Neural cell (in vitro differentiated cells): ENCODE measurements around the gene BANP. TPM values are rescaled to one million over a fixed set of nuclear protein-coding genes. Genes with fewer than 3 reads are reported as not detected.
"Not testable (repeated sequence)": the region's sequence is repeated elsewhere in the genome, so short reads cannot be mapped to it uniquely, and the experiment has no call there.

Source experiments
- H2AFZ ChIP-seq: fragments of 200-600, 300-800 bp; sonication (generic), shearing (Covaris generic); 2 replicates; pipeline ENCODE4 v1.6.0; 2014; ENCODE audit warnings: low read depth, mild to moderate bottlenecking, antibody characterized with exemption, low read length, moderate library complexity
- H3F3A ChIP-seq: fragments of 200-600 bp; shearing (Covaris generic); 2 replicates; pipeline ENCODE4 v1.6.1; 2016; ENCODE audit warnings: mild to moderate bottlenecking, moderate library complexity, mixed read lengths, antibody characterized with exemption, low read length; ENCODE audit not compliant: insufficient read depth, poor library complexity, severe bottlenecking
- H3K27ac ChIP-seq: fragments of 200-600, 300-800 bp; sonication (generic), shearing (Covaris generic); 2 replicates; pipeline ENCODE4 v1.5.1; 2014; ENCODE audit warnings: mild to moderate bottlenecking, low read length, moderate library complexity
- H3K27me3 ChIP-seq: fragments of 300-800, 200-600 bp; sonication (generic), shearing (Covaris generic); 2 replicates; pipeline ENCODE4 v1.6.0; 2014; ENCODE audit warnings: mild to moderate bottlenecking, low read depth, low read length, moderate library complexity; ENCODE audit not compliant: insufficient read depth
- H3K36me3 ChIP-seq: fragments of 300-800, 200-600 bp; sonication (generic), shearing (Covaris generic); 2 replicates; pipeline ENCODE4 v1.5.1; 2014; ENCODE audit warnings: mild to moderate bottlenecking, antibody characterized with exemption, low read length, moderate library complexity; ENCODE audit not compliant: insufficient read depth
- H3K4me2 ChIP-seq: fragments of 300-800, 200-600 bp; sonication (generic), shearing (Covaris generic); 2 replicates; pipeline ENCODE4 v1.6.0; 2014; ENCODE audit warnings: mild to moderate bottlenecking, low read length
- H3K4me3 ChIP-seq: fragments of 300-800, 200-600 bp; sonication (generic), shearing (Covaris generic); 2 replicates; pipeline ENCODE4 v1.5.1; 2014; ENCODE audit warnings: mild to moderate bottlenecking, low read length, moderate library complexity
- H3K79me2 ChIP-seq: fragments of 200-600 bp; shearing (Covaris generic); replicated peaks from 2 replicates; pipeline ENCODE4 v1.6.0; 2014; ENCODE audit warnings: mild to moderate bottlenecking, low read length, moderate library complexity; ENCODE audit not compliant: insufficient read depth
- H3K9ac ChIP-seq: fragments of 300-800, 200-600 bp; sonication (generic), shearing (Covaris generic); 2 replicates; pipeline ENCODE4 v1.6.1; 2016; ENCODE audit warnings: mild to moderate bottlenecking, low read length, mixed read lengths
- H3K9me2 ChIP-seq: fragments of 200-600 bp; shearing (Covaris generic); 2 replicates; pipeline ENCODE4 v1.6.1; 2016; ENCODE audit warnings: mild to moderate bottlenecking, low read length, mixed read lengths; ENCODE audit not compliant: insufficient read depth
- H3K9me3 ChIP-seq: fragments of 200-600, 300-800 bp; sonication (generic), shearing (Covaris generic); 2 replicates; pipeline ENCODE4 v1.6.1; 2016; ENCODE audit warnings: mild to moderate bottlenecking, mixed run types, low read length, moderate library complexity, mixed read lengths
- H4K20me1 ChIP-seq: fragments of 200-600 bp; shearing (Covaris generic); 2 replicates; pipeline ENCODE4 v1.6.1; 2016; ENCODE audit warnings: mild to moderate bottlenecking, mixed run types; ENCODE audit not compliant: insufficient read depth
- CTCF ChIP-seq: fragments of 450-650 bp; IDR thresholded peaks from 2 replicates; pipeline ENCODE4 v1.5.1; 2014; ENCODE audit warnings: antibody characterized with exemption, mild to moderate bottlenecking, moderate library complexity; ENCODE audit not compliant: poor library complexity, severe bottlenecking
- EP300 ChIP-seq: fragments of 450-650 bp; conservative IDR thresholded peaks from 2 replicates; pipeline ENCODE4 v1.6.1; 2014; ENCODE audit warnings: antibody characterized with exemption, mild to moderate bottlenecking, moderate library complexity; ENCODE audit not compliant: poor library complexity, severe bottlenecking
- POLR2AphosphoS5 ChIP-seq: IDR thresholded peaks from 2 replicates; pipeline ENCODE4 v1.6.1; 2012
- RAD21 ChIP-seq: fragments of 450-650 bp; conservative IDR thresholded peaks from 2 replicates; pipeline ENCODE4 v1.6.1; 2014; ENCODE audit warnings: antibody characterized with exemption, mild to moderate bottlenecking, moderate library complexity
- REST ChIP-seq: IDR thresholded peaks from 2 replicates; pipeline ENCODE4 v1.6.1; 2012; ENCODE audit warnings: borderline replicate concordance
- TAF1 ChIP-seq: IDR thresholded peaks from 2 replicates; pipeline ENCODE4 v1.6.1; 2012; ENCODE audit warnings: low read depth
- polyA plus RNA-seq: library from polyadenylated mRNA; depleted of rRNA; stranded (reverse); fragments of >200 nt; gene quantifications from 2 replicates; pipeline ENCODE4 v1.2.3, GENCODE V29; 2014

The BANP gene
- polyA plus RNA-seq, 1 donor from 2014 or later = 20.6 TPM

DNA sequence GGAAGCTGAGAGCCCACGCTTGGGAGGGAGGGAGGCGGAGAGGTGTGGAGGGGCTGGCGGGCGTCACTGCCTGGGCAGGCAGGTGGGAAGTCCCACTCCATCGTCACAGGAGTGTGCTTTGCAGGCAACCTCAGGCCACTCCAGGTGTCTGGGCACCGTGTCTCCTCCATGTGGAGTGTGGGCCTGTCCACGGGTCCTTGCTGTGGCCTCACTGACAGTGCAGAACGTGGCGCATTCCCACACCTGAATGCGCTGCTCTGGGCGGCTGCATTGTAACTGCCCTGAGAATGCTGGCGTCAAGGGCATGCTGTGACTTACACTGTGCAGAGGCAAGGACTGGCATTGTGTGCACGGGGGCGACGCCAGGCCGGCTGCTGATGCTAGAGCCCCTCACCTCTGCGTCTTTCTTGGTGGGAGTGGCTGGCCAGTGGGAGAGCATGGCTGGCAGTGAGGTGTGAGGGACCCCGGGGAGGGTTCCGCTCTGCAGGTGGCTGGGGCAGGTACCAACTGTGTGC, 66.4 kb downstream of the BANP start:
- Histone ChIP-seq H3K4me3 (no peak overlapping the region), H3K9me3 (no peaks in the 10 kb centered on the region), H3K36me3 (no peaks in the 10 kb centered on the region), H4K20me1 (no peaks in the 10 kb centered on the region), H3K9me2 (no peaks in the 10 kb centered on the region), H3K79me2 (no peaks in the 10 kb centered on the region), H3K9ac (no peak overlapping the region), H3K27ac (no peak overlapping the region), H2AFZ (no peak overlapping the region), H3K4me2 (no peak overlapping the region), H3K27me3 (no peaks in the 10 kb centered on the region), H3F3A (no peaks in the 10 kb centered on the region)
- TF ChIP-seq POLR2AphosphoS5 (no peak), EP300 (no peak), REST (no peak), CTCF (no peak), TAF1 (no peak), RAD21 (no peak)

DNA sequence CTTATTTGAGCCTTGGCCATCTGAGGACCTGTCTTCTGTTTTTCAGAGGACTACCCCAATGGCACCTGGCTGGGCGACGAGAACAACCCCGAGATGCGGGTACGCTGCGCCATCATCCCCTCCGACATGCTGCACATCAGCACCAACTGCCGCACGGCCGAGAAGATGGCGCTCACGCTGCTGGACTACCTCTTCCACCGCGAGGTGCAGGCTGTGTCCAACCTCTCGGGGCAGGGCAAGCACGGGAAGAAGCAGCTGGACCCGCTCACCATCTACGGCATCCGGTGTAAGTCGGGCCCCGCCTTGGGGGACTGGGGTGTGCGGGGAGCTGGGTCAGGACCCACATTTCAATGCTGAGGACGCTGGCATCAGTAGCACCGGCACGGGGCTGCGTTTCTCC, 67.1 kb downstream of the BANP start:
- H3K4me3 ChIP-seq, H3K79me2 ChIP-seq, H3K27ac ChIP-seq, H3K36me3 ChIP-seq, H2AFZ ChIP-seq, H3F3A ChIP-seq, H3K4me2 ChIP-seq, H3K27me3 ChIP-seq, H3K9ac ChIP-seq, H3K9me3 ChIP-seq, H3K9me2 ChIP-seq, H4K20me1 ChIP-seq: not testable (repeated sequence)

- not testable (repeated sequence) for H4K20me1 ChIP-seq, H3K9ac ChIP-seq, H3K27me3 ChIP-seq, H3F3A ChIP-seq, H3K27ac ChIP-seq, H3K9me3 ChIP-seq, H2AFZ ChIP-seq, H3K79me2 ChIP-seq, H3K4me3 ChIP-seq, H3K9me2 ChIP-seq, H3K36me3 ChIP-seq, H3K4me2 ChIP-seq
Observed at GRCh38 chr16:88019041-88019820, 68.0 kb downstream of the BANP start.
